GM18508 (cell line): ENCODE data around the gene NACAD.
"Not testable (repeated sequence)": the region's sequence is repeated elsewhere in the genome, so short reads cannot be mapped to it uniquely, and the experiment has no call there.

Experiments used
- ATAC-seq: cut with Tn5 transposase; IDR thresholded peaks from one replicate; pipeline ENCODE4 v1.9.1; 2021; ENCODE audit warnings: moderate number of reproducible peaks; ENCODE audit not compliant: insufficient read depth, unreplicated experiment

The NACAD gene

DNA sequence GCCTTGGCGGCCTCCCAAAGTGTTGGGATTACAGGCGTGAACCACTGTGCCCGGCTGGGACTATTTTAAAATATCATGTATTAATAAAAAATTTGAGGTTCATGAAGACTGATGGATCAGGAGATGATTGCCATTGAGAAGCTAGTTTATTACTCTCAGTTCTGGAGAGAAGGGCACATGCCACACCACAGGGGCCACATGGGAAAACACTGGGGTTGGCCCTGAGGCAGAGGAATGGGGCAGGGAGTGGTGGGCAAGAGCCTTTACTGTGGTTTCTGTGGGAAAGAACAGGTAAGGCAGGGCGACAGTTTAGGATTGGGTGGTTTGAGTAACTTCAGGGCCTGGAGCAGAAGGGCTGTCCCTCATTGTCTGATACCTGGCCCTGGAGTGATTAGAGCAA is 29.5 kb upstream of the NACAD start:
- ATAC-seq: no peak

DNA sequence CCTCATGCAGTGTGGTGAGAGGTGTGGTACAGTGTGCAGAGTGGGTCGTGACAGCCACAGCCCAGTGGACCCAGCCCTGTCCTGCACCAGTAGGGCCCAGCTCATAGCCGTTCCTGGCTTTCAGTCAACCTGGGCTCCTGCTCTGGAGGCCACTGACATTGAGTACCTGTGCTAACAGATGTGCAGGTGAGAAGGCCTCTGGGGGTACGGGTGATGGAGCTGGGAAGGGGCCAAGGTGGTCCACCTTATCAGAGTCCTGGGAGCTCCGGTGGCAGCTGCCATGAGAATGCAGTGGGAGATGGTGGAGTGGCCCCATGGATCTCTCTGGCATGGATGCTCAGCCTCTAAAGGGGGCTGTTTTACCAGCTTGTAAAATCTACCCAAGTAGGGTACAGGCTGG is 28.8 kb upstream of the NACAD start:
- ATAC-seq: no peak

- ATAC-seq: no peak
Measured at GRCh38 chr7:45116048-45116447, 27.3 kb upstream of the NACAD start.

GRCh38 chr7:45114926-45115325 is 26.2 kb upstream of the NACAD start:
- ATAC-seq: no peak

DNA sequence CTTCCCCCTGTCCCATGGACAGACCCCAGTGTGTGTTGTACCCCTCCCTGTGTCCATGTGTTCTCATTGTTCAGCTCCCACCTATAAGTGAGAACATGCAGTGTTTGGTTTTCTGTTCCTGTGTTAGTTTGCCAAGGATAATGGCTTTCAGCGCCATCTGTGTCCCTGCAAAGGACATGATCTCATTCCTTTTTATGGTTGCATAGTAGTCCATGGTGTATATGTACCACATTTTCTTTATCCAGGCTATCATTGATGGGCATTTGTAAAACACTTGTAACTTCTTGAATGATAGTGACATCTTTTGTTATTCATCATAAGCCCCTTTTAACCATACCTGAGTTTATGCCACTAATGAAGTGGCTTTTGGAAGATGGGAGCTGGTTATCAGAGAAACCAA is 25.5 kb upstream of the NACAD start:
- ATAC-seq: not testable (repeated sequence)

DNA sequence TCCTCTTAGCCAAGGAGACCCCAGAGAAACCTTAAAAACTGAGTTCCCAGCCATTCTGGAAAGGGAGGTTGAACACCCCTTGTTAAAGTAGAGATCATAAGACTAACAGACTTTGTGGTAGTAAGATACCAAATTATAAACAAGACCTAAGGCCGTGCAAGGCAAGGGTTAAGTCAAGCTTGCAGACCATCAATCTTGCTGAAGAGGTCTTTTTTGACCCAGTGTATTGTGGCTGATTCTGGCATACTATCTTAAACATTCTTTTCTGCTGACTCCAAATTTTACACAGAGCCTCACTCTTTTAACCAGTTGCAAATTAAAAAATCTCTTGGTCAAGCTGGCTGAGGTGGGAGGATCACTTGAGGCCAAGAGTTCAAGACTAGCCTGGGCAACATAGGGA is 23.9 kb upstream of the NACAD start:
- ATAC-seq: no peak

DNA sequence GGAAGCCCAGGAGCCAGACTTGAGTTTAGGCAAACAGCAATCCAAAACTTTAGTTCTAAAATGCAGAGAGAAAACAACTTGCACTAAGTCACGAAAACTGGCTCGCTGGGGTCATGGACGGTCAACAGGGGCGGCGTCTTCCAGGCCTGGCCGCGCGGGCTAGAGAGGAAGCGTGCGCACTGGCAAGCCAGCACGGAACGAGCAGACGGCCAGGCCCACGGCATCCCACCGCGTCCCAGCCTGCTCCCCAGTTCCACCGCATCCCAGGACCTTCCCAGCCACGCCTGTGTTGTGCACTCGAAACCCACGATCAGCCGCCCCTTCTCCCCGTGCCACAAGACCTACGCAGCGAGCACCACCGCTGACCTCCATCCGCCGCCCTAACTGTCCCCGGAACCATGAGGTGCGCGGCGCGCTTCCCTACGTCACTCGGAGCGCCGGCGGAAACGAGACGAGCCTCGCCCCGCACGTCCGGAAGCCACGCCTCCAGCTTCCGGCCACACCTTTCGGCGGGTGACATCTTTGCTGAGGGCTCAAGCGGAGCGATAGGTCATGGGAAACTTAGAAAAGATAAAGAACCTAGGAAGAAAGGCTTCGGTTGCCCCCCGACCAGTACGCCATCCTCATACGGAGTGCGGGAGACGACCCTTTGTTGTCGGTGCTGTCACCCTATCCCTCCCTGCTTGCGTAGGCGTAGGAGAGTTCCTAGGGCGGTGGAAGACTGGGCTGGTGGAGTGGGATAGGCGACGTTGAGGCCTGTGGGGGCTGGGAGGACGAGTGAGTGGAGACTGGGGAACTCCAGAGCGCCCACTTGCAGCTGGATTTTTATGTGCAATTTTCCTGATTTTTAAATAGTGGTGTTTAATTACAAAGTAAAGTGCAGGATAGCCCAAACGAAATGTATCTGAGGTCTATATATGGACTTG is 22.8 kb upstream of the NACAD start, which contains the start of gene TBRG4:
Gene TBRG4 (minus strand): TSS at position 400 of the 926 bp plus-strand sequence. CDS start 2,460 bp downstream, outside the sequence.
- ATAC-seq: peak; percentile 66

GRCh38 chr7:45108863-45109262 is 20.1 kb upstream of the NACAD start:
- no peak for ATAC-seq

- no peak for ATAC-seq
Measured at GRCh38 chr7:45107356-45107755, 18.6 kb upstream of the NACAD start.

DNA sequence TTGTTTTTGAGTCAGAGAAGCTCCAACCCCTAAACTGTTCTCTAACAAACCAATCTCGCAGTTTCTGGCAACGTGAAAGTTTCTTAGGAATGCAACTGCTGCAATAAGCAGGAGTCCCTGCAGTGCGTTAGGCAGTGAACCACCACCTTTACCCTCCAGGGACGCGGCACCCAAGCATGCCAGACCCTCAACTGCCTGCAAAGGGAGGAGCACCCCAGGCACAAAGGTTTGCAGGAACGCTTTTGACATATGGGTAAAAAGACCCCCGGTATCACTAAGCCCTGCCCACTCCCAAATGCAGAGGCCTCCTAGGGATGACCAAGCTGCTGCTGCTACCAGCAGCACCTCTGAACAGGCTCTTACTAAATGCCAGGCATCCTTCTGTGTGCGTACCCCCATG is 18.1 kb upstream of the NACAD start:
- ATAC-seq: no peak

GRCh38 chr7:45105588-45106188 is 16.9 kb upstream of the NACAD start:
- no peak for ATAC-seq

GRCh38 chr7:45104844-45105587 is 16.2 kb upstream of the NACAD start:
- ATAC-seq: no peak

DNA sequence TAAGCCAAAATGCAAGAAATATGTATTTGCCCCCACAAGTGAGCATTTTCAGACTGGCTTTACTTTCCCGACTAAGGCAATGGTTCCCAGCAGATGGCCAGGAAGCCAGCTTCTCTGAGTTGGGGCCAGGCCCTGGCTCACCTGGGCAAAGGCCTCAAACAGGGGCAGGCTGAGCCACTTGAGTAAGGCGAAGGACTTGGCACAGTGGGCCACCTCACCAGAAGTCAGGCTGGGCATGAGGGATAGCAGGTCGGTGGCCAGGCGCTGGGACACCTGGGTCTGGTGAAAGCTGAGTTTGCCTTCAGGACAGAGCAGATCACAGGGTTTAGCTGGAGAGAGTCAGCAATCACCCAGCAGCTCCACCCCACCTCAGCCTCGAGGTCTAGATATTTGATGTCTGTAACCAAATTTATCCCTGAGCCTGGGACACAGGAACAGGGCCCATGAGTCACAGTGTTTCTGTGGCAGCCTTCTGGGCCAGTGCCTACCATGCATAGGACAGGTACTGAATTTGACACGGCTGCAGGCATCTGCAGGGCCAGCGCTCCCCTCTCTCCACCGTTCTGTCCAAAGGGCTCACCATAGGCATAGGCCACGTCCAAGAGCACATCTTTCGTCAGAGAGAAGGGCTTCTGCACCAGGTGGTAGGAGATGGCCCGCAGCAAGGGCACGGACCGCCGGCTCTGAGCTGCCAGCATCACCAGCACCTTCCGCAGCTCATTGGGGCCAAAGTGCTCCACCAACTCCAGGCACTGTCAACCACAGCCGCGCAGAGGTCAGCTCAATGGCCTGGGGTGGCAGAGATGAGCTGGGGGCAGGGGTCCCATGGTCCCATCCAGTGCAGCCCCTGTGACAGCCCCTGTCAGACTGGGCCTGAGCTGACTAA is 15.4 kb upstream of the NACAD start:
- ATAC-seq: no peak

DNA sequence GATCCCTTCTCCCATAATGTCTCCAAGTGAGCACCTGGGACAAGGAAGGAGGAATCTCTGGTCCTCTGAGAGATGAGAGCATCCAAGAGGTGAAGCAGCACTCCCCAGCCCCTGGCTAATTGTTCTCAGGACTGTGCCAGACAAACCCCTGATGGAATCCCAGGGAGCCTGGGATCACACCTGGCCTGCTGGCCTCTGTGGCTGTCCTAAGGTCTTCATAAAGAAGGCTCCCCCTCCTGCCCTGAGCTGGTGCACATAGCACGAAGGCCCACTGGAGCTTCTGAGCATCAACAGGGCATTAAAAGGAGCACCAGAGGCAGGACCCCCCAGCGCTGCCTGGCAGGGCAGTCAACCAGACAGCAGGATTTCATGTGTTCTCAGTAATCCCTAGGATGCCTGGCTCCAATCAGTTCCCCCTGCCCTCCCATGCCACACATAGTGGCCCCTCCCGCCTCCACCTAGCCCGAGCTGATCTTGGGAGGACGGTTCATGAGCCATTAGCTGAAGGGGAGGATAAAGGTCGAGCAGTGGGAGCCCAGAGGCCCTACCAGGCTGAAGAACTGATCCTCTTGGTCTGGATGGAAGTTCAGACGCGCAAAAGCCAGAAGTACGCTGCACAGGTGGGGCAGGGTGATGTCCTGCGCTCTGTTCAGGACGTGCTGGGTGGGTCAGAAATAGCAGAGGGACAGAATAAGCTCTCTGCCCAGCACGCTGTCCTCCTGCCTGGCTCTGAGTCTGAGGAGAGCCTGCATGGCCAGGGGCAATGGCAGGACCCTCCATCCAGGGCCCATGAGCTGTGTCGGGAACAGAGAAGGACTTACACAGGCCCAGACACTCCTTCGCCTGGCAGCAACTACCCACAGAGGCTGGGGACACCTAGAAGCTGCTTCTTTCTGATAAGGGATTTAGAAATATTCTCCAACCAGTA is 14.3 kb upstream of the NACAD start:
- no peak for ATAC-seq

- no peak for ATAC-seq
Measured at GRCh38 chr7:45101748-45102147, 13.0 kb upstream of the NACAD start.

DNA sequence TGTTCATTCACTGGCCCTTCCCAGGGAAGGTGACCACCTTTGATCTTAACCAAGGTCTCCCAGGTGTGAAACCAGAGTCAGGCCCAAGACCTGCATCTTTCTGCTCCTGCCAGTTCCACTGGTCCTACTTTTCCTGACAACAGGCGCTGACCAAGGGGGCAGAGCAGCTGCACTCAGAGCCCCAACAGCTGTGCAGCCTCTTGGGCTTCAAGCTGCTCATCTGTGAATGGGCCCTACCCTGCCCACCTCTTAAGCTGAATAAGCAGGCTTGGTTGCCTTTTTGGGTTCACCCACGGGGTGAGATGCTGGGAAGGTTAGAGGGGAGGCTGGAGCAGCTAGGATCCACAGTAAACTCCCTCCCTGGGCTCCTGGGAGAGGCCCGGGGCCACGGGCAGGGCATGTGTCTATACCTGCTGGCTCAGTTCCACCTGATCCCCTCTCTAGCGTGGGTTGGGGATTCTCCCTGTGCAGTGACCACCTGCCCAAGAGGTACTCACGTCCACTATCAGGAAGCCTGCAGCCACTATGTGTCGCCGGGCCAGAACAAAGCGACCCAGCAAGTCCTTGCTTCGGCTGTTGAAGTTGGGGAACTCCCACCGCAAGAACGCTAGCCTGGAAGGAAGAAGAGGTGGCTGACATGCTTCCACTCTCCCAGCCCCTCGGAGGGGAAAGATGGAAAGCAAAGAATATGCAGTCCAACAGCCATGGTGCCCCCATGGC is 12.2 kb upstream of the NACAD start:
- ATAC-seq: no peak

DNA sequence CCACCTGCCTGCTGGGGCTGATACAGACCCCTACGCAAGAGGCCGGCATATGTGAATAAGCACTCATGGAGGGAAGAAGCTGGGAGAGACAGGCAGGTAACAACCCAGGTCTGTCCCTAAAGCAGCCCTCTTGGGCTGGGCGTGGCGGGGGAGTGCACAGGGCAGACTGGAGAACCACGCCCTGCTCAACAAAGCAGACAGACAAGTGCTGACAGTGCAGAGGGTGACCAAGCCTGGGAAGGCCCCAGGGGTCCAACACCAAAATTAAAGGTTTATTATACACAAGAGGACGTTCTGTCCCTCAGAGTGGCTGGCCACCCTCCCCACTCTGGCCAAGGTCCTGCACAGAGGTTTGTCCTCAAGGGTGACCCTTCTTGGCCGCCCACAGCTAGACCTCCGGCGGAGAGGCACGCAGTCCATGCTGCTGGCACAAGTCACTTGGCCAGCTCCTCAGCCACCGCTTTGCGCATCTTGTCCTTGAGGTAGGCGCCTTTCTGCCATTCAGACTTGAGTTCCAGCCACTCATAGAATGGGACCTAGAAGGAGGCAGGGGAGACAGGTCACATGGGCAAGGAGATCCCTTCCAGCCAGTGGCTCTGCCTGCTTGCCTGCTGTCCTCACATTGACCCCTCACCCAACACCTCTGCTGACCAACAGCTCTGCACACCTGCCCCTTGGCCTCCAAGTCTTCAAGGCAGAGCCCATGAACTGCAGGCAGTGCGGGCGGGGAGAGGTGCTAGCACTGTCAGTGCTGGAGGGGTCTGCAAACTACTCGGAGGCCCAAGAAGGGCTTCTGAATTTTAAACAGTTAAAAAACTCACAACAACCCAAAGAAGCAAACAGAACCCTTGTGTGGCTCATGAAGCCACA is 11.4 kb upstream of the NACAD start:
- no peak for ATAC-seq
